GM21723 (cell line): ENCODE measurements around the gene DXO.
"Not testable (repeated sequence)": the region's sequence is repeated elsewhere in the genome, so short reads cannot be mapped to it uniquely, and the experiment has no call there.

Experiments used
- ATAC-seq: cut with Tn5 transposase; IDR thresholded peaks from one replicate; pipeline ENCODE4 v1.9.1; 2021; ENCODE audit warnings: mild to moderate bottlenecking, moderate library complexity; ENCODE audit not compliant: unreplicated experiment

DXO gene

GRCh38 chr6:31971993-31972708 is at the start of gene DXO:
TSS of gene DXO (minus strand) at chr6:31972138. CDS start at chr6:31971675, 463 bp downstream.
- peak; percentile 82 for ATAC-seq

DNA sequence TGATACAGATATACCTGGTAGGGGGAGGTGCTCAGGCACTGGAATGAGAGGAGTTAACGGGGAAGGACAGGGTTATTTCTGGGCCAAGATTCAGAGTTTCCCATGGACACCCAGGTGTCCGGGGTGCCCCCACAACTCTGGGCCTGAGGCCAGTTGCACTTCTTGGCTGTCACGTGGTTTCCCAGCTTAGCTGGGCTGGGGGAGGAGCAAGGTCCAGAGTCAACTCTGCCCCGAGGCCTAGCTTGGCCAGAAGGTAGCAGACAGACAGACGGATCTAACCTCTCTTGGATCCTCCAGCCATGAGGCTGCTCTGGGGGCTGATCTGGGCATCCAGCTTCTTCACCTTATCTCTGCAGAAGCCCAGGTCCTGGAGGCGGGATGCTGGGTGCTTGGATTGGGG is 42.6 kb upstream of the DXO start, which contains the start of gene C4B:
TSS of gene C4B (plus strand) at position 249 of the 400 bp plus-strand sequence. CDS start at position 300, 51 bp downstream.
- ATAC-seq: not testable (repeated sequence)

GRCh38 chr6:32013738-32014137 is 41.8 kb upstream of the DXO start:
- not testable (repeated sequence) for ATAC-seq

GRCh38 chr6:32012941-32013617 is 41.1 kb upstream of the DXO start:
- not testable (repeated sequence) for ATAC-seq

DNA sequence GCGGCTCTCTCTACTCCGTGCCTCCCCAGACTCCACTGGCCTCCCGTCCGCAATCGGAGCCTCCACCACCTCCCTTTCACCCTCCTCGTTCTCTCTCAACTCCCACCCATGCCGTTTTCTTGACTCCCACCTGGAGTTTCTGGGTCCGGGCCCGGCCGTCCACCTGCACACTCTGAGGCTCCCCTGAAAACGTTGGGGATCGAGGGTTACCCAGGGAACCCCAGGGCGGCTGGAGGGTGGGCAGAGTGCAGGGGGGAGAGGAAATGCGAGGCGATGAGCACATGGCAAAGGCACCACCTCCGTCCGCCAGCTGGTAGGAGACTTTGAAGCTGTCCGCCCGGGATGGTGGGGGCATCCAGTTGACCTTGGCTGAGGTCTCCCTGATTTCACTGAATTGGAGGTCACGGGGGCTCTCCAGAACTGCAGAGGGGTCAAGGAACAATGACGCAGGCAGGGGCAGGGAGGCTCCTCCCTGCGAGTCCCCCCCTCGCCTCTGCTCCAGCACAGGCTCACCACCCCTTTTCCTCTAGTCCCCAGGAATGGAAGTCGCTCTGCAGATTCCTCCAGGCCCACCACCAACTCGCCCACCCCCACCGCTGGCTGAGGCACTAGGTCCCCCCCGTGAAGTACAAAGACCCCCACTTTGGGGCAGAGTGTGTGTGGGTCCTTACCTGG is 39.1 kb upstream of the DXO start:
- not testable (repeated sequence) for ATAC-seq

- ATAC-seq: not testable (repeated sequence)
Measured at GRCh38 chr6:32009537-32009936, 37.6 kb upstream of the DXO start.

DNA sequence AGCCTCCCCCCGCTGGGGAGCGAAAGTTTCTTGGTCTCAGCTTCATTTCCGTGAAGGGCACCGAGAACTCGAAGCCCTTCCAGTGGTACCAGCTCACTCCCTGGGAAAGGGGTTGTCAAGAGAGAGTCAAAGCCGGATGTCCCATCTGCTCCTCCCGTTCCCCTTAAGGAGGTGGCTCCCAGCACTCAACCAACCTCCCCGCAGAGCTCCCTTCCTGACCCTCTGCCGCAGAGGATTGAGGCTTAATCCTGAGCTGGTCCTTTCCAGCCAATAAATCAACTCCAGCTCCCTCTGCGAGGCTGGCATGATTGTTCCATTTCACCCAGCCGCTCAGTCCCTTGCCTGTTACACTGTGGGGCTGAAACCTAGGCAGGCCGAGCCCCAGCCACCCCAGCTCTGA is 36.7 kb upstream of the DXO start:
- ATAC-seq: not testable (repeated sequence)

DNA sequence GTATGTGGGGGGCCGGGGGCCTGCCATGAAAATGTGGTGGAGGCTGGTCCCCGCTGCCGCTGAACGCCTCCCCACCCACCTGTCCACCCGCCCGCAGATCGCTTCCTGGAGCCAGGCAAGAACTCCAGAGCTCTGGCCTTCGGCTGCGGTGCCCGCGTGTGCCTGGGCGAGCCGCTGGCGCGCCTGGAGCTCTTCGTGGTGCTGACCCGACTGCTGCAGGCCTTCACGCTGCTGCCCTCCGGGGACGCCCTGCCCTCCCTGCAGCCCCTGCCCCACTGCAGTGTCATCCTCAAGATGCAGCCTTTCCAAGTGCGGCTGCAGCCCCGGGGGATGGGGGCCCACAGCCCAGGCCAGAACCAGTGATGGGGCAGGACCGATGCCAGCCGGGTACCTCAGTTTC is 36.1 kb upstream of the DXO start:
- not testable (repeated sequence) for ATAC-seq

GRCh38 chr6:32007086-32007485 is 35.1 kb upstream of the DXO start:
- not testable (repeated sequence) for ATAC-seq

DNA sequence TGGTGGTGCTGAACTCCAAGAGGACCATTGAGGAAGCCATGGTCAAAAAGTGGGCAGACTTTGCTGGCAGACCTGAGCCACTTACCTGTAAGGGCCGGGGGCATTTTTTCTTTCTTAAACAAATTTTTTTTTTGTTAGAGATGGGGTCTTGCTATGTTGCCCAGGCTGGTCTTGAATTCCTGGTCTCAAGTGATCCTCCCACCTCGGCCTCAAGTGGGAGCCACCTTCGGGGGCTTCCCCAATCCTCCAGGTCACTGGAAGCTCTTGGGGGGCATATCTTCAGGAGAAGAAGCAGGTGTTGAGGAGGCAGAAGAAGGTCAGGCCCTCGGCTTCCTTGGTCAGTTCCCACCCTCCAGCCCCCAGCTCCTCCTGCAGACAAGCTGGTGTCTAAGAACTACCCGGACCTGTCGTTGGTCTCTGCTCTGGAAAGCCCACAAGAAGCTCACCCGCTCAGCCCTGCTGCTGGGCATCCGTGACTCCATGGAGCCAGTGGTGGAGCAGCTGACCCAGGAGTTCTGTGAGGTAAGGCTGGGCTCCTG is 34.1 kb upstream of the DXO start:
- ATAC-seq: not testable (repeated sequence)

DNA sequence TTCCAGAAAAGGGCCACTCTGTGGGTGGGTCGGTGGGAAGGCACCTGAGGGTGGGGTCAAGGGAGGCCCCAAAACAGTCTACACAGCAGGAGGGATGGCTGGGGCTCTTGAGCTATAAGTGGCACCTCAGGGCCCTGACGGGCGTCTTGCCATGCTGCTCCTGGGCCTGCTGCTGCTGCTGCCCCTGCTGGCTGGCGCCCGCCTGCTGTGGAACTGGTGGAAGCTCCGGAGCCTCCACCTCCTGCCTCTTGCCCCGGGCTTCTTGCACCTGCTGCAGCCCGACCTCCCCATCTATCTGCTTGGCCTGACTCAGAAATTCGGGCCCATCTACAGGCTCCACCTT is 33.6 kb upstream of the DXO start:
- not testable (repeated sequence) for ATAC-seq

GRCh38 chr6:32004864-32005537 is 33.1 kb upstream of the DXO start:
- not testable (repeated sequence) for ATAC-seq

- ATAC-seq: not testable (repeated sequence)
Measured at GRCh38 chr6:32004393-32004792, 32.5 kb upstream of the DXO start.

DNA sequence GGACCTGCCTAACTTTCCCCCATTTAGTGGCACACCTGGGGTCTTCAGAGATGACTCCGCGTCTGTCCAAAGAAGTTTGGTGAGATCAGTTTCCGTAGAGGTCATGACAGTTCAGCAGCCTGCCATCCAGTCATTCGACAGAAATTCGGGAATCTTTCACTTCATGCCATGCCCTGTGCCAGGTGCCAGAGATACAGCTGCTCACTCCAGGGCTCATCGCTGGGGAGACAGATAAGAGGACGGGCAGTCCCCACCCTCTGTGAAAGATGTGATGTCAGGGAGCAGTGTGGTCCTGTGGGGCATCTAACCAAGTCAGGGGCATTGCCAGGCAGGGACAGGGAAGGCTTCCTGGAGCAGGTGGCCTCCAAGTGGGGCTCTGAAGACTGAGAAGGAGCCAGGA is 31.4 kb upstream of the DXO start:
- ATAC-seq: not testable (repeated sequence)

DNA sequence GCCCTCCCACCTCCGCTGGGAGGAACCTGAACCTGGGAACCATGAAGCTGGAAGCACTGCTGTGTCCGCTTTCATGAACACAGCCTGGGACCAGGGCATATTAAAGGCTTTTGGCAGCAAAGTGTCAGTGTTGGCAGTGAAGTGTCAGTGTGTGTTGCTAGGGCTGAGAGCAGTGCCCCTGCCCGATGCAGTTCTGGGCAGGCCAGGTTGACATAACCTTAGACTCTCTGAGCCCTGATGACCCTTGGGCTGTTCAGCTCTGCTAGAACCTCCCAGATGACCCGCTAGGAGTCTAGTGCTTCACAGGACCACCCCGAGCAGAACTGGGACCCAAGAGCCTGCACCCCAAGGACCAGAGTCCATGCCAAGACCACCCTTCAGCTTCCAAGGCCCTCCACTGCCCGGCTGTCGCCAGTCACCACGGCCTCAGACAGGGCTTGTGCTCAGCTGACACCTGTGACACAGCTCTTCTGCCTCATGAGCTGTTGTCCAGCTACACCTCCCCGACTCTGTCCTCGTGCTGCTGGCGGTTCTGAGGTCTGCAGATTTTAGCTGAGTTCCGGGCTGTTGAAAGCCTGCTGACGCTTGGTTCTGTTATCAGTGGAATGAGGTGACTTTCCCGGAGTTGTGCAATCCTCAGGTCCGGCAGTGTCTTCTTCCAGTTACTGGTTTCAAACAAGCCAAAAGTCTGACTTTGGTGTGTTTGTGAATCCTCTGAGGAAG is 30.8 kb upstream of the DXO start:
- not testable (repeated sequence) for ATAC-seq

- ATAC-seq: not testable (repeated sequence)
Measured at GRCh38 chr6:31996385-31996784, 24.4 kb upstream of the DXO start.

DNA sequence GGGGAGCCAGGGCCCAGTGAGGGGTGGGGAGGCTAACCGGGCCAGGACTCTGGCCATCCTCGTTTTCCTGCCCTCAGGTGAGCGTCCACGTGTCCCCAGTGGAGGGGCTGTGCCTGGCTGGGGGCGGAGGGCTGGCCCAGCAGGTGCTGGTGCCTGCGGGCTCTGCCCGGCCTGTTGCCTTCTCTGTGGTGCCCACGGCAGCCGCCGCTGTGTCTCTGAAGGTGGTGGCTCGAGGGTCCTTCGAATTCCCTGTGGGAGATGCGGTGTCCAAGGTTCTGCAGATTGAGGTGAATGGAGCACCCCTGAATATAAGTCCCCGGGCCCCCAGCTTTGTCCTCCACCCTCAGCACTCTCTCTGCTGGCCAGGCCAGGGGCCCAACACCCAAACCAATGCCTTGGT is 22.5 kb upstream of the DXO start:
- ATAC-seq: not testable (repeated sequence)

GRCh38 chr6:31989363-31989762 is 17.4 kb upstream of the DXO start:
- not testable (repeated sequence) for ATAC-seq

- not testable (repeated sequence) for ATAC-seq
Measured at GRCh38 chr6:31981744-31982143, 9.8 kb upstream of the DXO start, which contains the start of gene C4A. TSS of gene C4A (plus strand) at chr6:31982057. CDS start at chr6:31982108, 51 bp downstream.

GRCh38 chr6:31980998-31981397 is 9.1 kb upstream of the DXO start:
- not testable (repeated sequence) for ATAC-seq
